NCI-H82 treated with DMSO at 0.1 percent for 48 hours (cell line): ENCODE measurements around the gene TMSB15C.

Experiments used
- DNase-seq: peaks from one replicate; lab custom pipeline; 2025; ENCODE audit not compliant: unreplicated experiment; lab: John Stamatoyannopoulos, UW

The TMSB15C gene

DNA sequence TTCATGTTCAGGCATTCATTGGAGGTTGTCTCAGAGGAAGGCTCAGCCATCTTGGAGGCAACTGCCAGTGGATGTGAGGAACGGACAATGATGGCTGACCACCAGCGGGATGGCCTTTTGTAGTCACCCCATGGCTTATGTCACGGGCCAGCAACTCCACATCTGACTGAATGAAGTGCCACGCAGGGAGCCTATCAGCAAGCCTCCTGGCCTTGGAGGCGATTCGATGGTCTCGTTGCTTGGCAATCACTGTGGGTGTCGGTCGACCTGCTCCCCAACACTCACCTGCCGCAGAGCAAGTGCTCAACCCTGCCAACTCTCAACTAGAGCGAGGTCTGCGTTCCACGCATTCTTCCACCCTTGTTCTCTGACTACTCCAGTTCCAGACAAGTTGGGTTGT, 28.9 kb downstream of the TMSB15C start:
- DNase-seq: no peak

DNA sequence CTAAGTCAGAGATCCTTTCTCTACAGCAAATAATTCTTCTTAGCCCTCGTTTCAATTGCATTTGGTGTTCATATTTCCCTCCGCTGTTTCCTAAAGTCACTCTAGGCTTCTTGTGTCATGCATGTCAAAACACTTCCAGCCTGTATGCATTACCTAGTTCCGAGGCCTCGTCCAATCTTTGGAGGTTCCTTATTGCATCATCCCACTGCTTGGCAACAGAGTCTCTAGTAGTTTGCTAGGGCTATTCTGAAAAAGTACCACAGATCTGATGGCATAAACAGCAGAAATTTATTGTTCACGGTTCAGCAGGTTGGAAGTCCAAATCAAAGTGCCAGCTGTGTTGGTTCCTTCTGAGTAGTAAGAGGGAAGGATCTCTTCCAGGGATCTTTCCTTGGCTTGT, 30.4 kb downstream of the TMSB15C start:
- no peak for DNase-seq

DNA sequence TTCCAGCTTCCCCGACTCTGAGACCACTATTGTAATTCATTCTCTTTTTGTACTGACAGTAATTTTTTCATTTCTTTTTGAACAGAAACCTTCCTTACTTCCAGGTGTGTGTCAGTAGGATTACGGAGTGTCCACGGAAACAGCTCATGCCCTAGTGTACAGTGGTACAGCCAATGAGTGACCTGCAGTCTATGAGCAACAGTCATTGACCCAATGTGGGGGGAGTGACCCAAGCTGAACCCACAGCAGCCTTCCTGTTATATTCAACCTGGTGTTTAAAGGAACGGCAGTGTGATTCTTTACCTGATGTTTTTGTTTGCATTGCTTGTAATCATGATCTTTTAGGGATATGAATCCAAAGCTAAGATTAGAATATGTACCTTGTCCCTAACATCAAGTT, 35.0 kb downstream of the TMSB15C start:
- no peak for DNase-seq

DNA sequence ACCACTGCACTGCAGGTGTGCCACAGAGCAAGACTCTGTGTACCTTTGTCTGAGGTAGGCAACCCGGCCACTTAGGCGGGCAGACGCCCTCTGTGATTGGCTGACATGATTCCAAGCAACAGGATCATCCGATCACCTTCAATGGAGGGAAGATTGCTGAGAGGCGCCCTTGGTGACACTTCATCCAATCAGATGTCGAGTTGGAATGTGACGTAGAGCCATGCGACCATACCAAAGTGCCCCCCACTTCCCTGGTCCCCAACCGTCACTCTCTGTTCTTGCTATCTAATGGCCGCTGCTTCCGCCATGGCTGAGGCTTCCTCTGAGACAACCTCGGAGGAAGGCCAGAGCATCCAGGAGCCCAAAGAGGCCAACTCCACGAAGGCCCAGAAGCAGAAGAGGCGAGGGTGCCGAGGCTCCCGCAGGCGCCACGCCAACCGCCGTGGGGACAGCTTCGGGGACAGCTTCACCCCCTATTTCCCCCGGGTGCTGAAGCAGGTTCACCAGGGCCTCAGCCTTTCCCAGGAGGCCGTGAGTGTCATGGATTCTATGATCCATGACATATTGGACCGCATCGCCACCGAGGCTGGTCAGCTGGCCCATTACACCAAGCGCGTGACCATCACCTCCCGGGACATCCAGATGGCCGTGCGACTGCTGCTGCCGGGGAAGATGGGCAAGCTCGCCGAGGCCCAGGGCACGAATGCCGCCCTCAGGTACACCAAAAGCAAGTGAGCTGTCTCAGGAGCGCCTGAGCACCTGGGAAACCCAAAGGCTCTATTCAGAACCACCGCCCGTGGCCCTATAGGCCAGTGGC, 36.1 kb downstream of the TMSB15C start, which contains the start of gene H2BW2:
TSS of gene H2BW2 (plus strand) at position 268 of the 817 bp plus-strand sequence. CDS start at position 307, 39 bp downstream.
- DNase-seq: no peak
